IPS-15b (cell line): Measurements from ENCODE around the gene PICALM.
A peak's percentile ranks its signal among the peaks of the same experiment; 100 is the strongest.

Experiments
- H3K27me3 ChIP-seq: one replicate; pipeline ENCODE4 v1.6.1; 2013; ENCODE audit warnings: low read length; ENCODE audit not compliant: control insufficient read depth, insufficient read depth
- H3K36me3 ChIP-seq: one replicate; pipeline ENCODE4 v1.6.1; 2013; ENCODE audit warnings: low read length; ENCODE audit not compliant: control insufficient read depth, insufficient read depth
- H3K4me1 ChIP-seq: one replicate; pipeline ENCODE4 v1.6.1; 2013; ENCODE audit warnings: mild to moderate bottlenecking, low read length; ENCODE audit not compliant: control insufficient read depth, insufficient read depth
- H3K4me3 ChIP-seq: one replicate; pipeline ENCODE4 v1.5.1; 2013; ENCODE audit warnings: low read depth, low read length
- H3K9ac ChIP-seq: one replicate; pipeline ENCODE4 v1.6.1; 2013; ENCODE audit warnings: low read depth, mild to moderate bottlenecking, low read length
- H3K9me3 ChIP-seq: one replicate; pipeline ENCODE4 v1.6.1; 2013; ENCODE audit warnings: mild to moderate bottlenecking, low read length; ENCODE audit not compliant: control insufficient read depth, insufficient read depth

The PICALM gene

DNA sequence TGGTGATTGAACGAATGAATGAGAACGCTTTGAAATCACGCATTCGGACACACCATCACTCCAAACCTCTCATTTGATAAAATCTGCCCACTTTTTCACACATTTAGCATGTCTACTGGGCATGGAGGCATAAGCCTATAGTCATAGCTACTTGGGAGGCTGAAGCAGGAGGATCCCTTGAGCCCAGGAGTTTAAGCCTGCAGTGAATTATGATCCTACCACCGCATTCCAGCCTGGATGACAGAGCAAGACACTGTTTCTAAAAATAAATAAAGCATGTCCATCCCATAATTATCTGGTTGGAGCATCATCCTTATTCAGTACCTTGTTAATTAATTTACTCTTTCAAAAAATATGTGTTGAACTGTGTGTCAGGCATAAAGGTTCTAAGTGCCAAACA is 3.3 kb upstream of the PICALM start:
- Histone ChIP-seq H3K4me3 (no peak overlapping the region), H3K27me3 (no peaks in the 10 kb centered on the region), H3K9ac (no peak overlapping the region)

DNA sequence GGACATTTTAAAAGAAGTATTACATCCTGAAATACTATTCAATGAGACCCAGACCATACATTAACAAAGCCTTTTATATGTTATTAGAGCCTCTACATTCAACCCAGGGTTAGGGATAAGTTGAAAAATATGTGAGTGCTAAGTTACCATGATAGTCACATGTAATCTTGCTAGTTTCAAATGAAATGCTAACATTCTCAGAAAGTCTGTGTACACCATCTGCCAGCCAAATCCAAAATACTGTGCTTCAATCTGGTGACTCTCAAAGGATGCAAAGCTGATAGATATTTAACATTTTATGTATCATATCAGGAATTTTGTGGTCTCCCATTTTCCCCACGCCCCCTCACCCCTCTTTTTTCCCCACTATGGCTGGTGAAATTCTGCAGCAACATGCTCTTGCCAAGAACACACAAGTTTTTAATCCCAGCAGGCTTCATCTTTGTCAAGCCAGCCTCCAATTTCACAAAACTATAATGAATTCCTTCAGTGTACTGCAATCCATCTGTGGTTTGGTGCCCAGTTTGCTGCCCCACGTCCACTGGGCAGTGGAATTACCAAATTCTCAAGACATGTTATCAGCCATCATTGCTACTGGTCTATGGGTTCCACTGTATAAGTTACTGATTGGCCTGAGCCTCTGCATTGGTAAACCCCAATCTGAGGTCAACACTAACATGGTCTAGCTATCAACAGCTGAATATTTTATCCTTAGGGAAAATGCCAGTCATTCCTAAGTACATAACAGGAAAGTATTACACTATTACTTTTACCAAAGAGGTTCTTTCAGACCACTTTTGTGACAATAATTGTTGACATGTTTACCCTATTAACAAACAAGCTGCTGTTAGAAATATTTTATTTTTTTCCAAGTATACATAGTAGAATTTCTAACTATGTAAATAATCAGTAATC is 1.5 kb upstream of the PICALM start:
- Histone ChIP-seq H3K9ac (no peak overlapping the region), H3K4me3 (peak overlapping the region; percentile 58), H3K4me1 (peaks cover 5% of the 10 kb centered on the region)

More for the DNA sequence above, 3.3 kb upstream of the PICALM start:
- Histone ChIP-seq H3K4me1 (peaks cover 5% of the 10 kb centered on the region), H3K9me3 (no peaks in the 10 kb centered on the region), H3K36me3 (no peaks in the 10 kb centered on the region)

DNA sequence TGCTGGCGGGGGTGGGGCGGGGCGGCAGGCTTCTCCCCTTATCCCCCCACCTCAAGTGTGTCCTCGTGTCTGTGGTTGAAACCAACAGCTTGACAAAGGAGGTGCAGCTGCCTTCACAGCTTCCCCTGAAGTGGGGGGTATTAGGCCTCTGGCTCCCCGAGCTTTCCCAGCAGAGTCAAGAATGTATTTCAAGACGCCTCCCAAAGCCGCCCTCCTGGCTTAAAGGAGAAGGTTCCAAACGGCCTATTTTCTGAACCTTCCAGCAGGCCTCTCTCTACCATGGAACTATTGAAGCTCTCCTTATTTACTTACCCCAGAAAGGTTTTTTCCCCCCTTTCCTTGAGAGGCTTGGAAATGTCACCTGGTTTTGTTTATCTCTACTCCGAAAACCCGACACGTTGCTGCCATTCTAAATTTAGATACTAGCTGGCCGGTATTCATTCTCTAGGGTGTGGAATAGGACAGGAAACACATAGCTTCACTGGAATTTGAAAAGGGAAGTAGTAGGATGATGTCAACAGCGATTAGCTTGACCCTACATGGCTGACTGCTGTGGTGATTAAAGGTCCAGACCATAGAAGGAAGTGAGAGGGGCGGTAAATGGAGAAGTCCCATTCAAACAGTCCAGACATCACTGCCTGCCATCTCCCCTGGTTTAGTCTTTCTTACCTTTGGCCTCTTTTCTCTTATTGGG is 671 bp upstream of the PICALM start:
- Histone ChIP-seq H3K4me1 (peaks cover 5% of the 10 kb centered on the region), H3K9ac (peak overlapping the region; percentile 71), H3K27me3 (no peaks in the 10 kb centered on the region), H3K4me3 (peak overlapping the region; percentile 58), H3K9me3 (no peaks in the 10 kb centered on the region), H3K36me3 (no peaks in the 10 kb centered on the region)

More for the DNA sequence above, 1.5 kb upstream of the PICALM start:
- H3K9me3 ChIP-seq: no peaks in the 10 kb centered on the region
- no peaks in the 10 kb centered on the region for H3K36me3 ChIP-seq
- no peaks in the 10 kb centered on the region for H3K27me3 ChIP-seq

DNA sequence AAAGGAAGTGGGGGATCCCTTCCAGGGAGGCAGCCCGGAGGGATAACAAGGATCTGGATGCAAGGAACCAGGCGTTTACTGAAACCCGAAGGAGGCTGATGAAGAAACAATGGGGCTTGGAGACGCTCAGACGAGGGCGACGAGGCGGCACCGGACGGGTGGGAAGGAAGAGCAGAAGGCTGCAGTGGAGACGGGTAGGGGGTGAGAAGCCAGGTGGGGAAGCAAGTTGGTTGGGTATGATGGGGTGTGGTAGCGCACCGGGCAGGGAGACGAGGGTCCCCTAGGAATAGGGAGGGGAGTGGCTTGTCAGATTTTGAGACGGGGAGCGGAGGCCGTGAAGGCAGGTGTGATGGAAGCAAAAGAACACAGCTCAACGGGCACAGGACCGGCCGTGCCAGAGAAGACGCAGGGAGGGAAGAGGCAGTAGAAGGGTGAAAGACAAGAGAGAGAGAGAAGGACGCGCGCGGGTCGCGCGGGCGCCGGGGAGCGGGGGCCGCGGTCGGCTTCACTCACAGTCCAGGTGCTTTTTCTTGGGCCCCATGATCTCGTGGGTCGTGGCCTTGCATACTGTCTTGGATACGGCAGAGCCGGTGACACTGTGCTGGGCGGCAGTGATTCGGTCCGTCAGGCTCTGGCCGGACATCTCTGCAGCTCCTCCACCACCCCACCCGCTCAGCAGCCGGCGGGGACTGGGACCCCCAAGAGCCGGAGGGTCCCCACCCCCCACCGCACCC is 579 bp downstream of the PICALM start:
- Histone ChIP-seq H3K4me1 (peaks cover 5% of the 10 kb centered on the region), H3K9ac (peak overlapping the region; percentile 81), H3K36me3 (no peaks in the 10 kb centered on the region)

GRCh38 chr11:86067851-86068137 is 1.1 kb downstream of the PICALM start:
- H3K9me3 ChIP-seq: no peaks in the 10 kb centered on the region
- no peaks in the 10 kb centered on the region for H3K27me3 ChIP-seq
- H3K36me3 ChIP-seq: no peaks in the 10 kb centered on the region
- H3K4me1 ChIP-seq: peaks cover 5% of the 10 kb centered on the region
- H3K4me3 ChIP-seq: peak overlapping the region; percentile 96
- peak overlapping the region; percentile 81 for H3K9ac ChIP-seq

More for the DNA sequence above, 579 bp downstream of the PICALM start:
- Histone ChIP-seq H3K9me3 (no peaks in the 10 kb centered on the region), H3K4me3 (peak overlapping the region; percentile 96), H3K27me3 (no peaks in the 10 kb centered on the region)

- Histone ChIP-seq H3K36me3 (no peaks in the 10 kb centered on the region), H3K4me3 (peak overlapping the region; percentile 96), H3K9ac (peak overlapping the region; percentile 81), H3K27me3 (no peaks in the 10 kb centered on the region), H3K9me3 (no peaks in the 10 kb centered on the region), H3K4me1 (peaks cover 5% of the 10 kb centered on the region)
Measured at GRCh38 chr11:86067009-86067850, 1.7 kb downstream of the PICALM start.

GRCh38 chr11:86066657-86067008 is 2.3 kb downstream of the PICALM start:
- Histone ChIP-seq H3K27me3 (no peaks in the 10 kb centered on the region), H3K4me3 (peak overlapping the region; percentile 96), H3K36me3 (no peaks in the 10 kb centered on the region), H3K9ac (no peak overlapping the region), H3K9me3 (no peaks in the 10 kb centered on the region), H3K4me1 (peaks cover 5% of the 10 kb centered on the region)

- Histone ChIP-seq H3K36me3 (no peaks in the 10 kb centered on the region), H3K9me3 (no peaks in the 10 kb centered on the region), H3K27me3 (no peaks in the 10 kb centered on the region), H3K9ac (no peak overlapping the region), H3K4me1 (peaks cover 5% of the 10 kb centered on the region), H3K4me3 (peak overlapping the region; percentile 96)
Measured at GRCh38 chr11:86066033-86066432, 2.9 kb downstream of the PICALM start.

DNA sequence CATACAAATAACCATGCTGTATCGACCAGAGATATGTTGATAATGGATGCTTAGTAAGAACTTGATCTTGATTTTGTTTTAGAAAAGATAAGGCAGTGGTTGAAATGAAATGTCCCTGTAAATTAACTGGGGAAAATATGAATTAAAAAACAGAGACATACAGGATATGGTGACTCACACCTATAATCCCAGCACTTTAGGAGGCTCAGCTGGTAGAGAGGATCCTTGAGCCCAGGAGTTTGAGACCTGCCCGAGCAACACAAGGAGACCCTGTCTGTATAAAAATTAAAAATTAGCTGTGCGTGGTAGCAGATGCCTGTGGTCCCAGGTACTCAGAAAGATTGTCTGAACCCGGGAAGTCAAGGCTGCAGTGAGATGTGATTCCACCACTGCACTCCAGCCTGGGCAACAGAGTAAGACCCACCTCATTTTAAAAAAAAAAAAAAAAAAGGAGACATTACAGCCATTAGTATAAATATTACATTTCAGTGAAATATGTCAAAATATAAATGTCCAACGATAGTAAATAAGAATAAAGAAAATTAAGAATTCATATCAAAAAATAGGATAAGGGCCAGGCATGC is 4.6 kb downstream of the PICALM start:
- Histone ChIP-seq H3K9ac (no peak overlapping the region), H3K9me3 (no peaks in the 10 kb centered on the region), H3K27me3 (no peaks in the 10 kb centered on the region), H3K4me1 (peaks cover 3% of the 10 kb centered on the region), H3K4me3 (no peak overlapping the region), H3K36me3 (no peaks in the 10 kb centered on the region)

- no peaks in the 10 kb centered on the region for H3K36me3 ChIP-seq
- peaks cover 3% of the 10 kb centered on the region for H3K4me1 ChIP-seq
- H3K9ac ChIP-seq: no peak overlapping the region
- no peaks in the 10 kb centered on the region for H3K27me3 ChIP-seq
- H3K9me3 ChIP-seq: no peaks in the 10 kb centered on the region
- no peak overlapping the region for H3K4me3 ChIP-seq
Measured at GRCh38 chr11:86063536-86063935, 5.3 kb downstream of the PICALM start.

DNA sequence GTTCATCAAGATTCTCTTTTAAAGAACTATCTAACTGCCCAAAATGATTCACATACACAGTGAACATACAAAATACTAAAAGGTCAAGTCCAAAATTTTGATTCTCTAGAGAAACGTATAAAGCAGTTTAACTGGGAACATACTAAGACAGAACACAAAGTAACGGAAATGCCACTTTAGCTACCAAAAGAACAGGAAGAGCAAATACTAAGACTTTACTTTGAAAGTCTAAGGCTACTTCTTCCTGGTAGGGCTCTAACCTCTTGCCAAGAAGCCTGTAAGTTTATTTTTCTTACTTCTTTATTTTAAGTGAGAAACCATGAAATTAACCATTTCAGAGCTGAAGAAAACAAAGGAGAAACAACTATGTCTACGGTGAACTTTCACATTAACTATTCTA is 6.2 kb downstream of the PICALM start:
- Histone ChIP-seq H3K4me3 (no peak overlapping the region), H3K27me3 (no peaks in the 10 kb centered on the region), H3K4me1 (peaks cover 3% of the 10 kb centered on the region), H3K9me3 (no peaks in the 10 kb centered on the region), H3K9ac (no peak overlapping the region), H3K36me3 (no peaks in the 10 kb centered on the region)
